HEK293 (cell line): ENCODE measurements around the gene LGALS8.

Source experiments
- GFI1B ChIP-seq: fragments of 450-650 bp; formaldehyde crosslinking; IDR thresholded peaks from 2 replicates; pipeline ENCODE4 v1.5.1; 2016; ENCODE audit warnings: missing biosample characterization, missing genetic modification characterization
- GLIS2 ChIP-seq: fragments of 450-650 bp; formaldehyde crosslinking; IDR thresholded peaks from 2 replicates; pipeline ENCODE4 v1.5.1; 2016; ENCODE audit warnings: missing biosample characterization, missing genetic modification characterization
- HOXA7 ChIP-seq: sonication (generic); formaldehyde crosslinking; IDR thresholded peaks from 2 replicates; pipeline ENCODE4 v1.8.1; 2022; ENCODE audit warnings: missing genetic modification reagents, borderline replicate concordance
- HOXD13 ChIP-seq: sonication (generic); formaldehyde crosslinking; IDR thresholded peaks from 2 replicates; pipeline ENCODE4 v1.8.0; 2022; ENCODE audit warnings: missing genetic modification reagents, borderline replicate concordance
- IKZF3 ChIP-seq: fragments of 450-650 bp; IDR thresholded peaks from 2 replicates; pipeline ENCODE4 v1.5.0; 2018; ENCODE audit warnings: missing biosample characterization, mild to moderate bottlenecking, missing genetic modification characterization, moderate library complexity
- KLF16 ChIP-seq: fragments of 450-650 bp; formaldehyde crosslinking; IDR thresholded peaks from 2 replicates; pipeline ENCODE4 v1.5.1; 2017; ENCODE audit warnings: missing biosample characterization, missing genetic modification characterization
- KLF9 ChIP-seq: fragments of 450-650 bp; formaldehyde crosslinking; IDR thresholded peaks from 2 replicates; pipeline ENCODE4 v1.5.1; 2016; ENCODE audit warnings: missing biosample characterization, missing genetic modification characterization, low read depth
- SP7 ChIP-seq: fragments of 450-650 bp; formaldehyde crosslinking; IDR thresholded peaks from 2 replicates; pipeline ENCODE4 v1.5.1; 2016; ENCODE audit warnings: missing biosample characterization, missing genetic modification characterization
- ZBTB17 ChIP-seq: fragments of 450-650 bp; formaldehyde crosslinking; IDR thresholded peaks from 2 replicates; pipeline ENCODE4 v1.5.1; 2016; ENCODE audit warnings: missing biosample characterization, missing genetic modification characterization
- ZBTB48 ChIP-seq: fragments of 450-650 bp; formaldehyde crosslinking; IDR thresholded peaks from 2 replicates; pipeline ENCODE4 v1.5.1; 2016; ENCODE audit warnings: missing biosample characterization, missing genetic modification characterization
- ZBTB7A ChIP-seq: fragments of 450-650 bp; formaldehyde crosslinking; IDR thresholded peaks from 2 replicates; pipeline ENCODE4 v1.5.1; 2016; ENCODE audit warnings: low read depth, missing biosample characterization, missing genetic modification characterization
- ZIC2 ChIP-seq: fragments of 450-650 bp; formaldehyde crosslinking; IDR thresholded peaks from 2 replicates; pipeline ENCODE4 v1.5.1; 2016; ENCODE audit warnings: missing biosample characterization, missing genetic modification characterization
- ZNF174 ChIP-seq: fragments of 450-650 bp; formaldehyde crosslinking; IDR thresholded peaks from 2 replicates; pipeline ENCODE4 v1.5.0; 2017; ENCODE audit warnings: missing biosample characterization, mild to moderate bottlenecking, missing genetic modification characterization
- ZNF223 ChIP-seq: fragments of 450-650 bp; formaldehyde crosslinking; IDR thresholded peaks from 2 replicates; pipeline ENCODE4 v1.5.1; 2016; ENCODE audit warnings: missing biosample characterization, missing genetic modification characterization
- ZNF23 ChIP-seq: fragments of 450-650 bp; formaldehyde crosslinking; IDR thresholded peaks from 2 replicates; pipeline ENCODE4 v1.5.1; 2016; ENCODE audit warnings: missing biosample characterization, missing genetic modification characterization, borderline replicate concordance
- ZNF292 ChIP-seq: fragments of 450-650 bp; formaldehyde crosslinking; IDR thresholded peaks from 2 replicates; pipeline ENCODE4 v1.5.1; 2016; ENCODE audit warnings: low read depth, missing biosample characterization, missing genetic modification characterization, borderline replicate concordance
- ZNF324 ChIP-seq: fragments of 450-650 bp; formaldehyde crosslinking; IDR thresholded peaks from 2 replicates; pipeline ENCODE4 v1.5.1; 2016; ENCODE audit warnings: missing biosample characterization, missing genetic modification characterization
- ZNF449 ChIP-seq: fragments of 450-650 bp; formaldehyde crosslinking; IDR thresholded peaks from 2 replicates; pipeline ENCODE4 v1.5.1; 2017; ENCODE audit warnings: missing biosample characterization, mild to moderate bottlenecking, missing genetic modification characterization, moderate library complexity
- ZNF555 ChIP-seq: fragments of 450-650 bp; formaldehyde crosslinking; conservative IDR thresholded peaks from 2 replicates; pipeline ENCODE4 v1.5.1; 2017; ENCODE audit warnings: missing biosample characterization, mild to moderate bottlenecking, missing genetic modification characterization, inconsistent platforms
- ZNF560 ChIP-seq: fragments of 450-650 bp; formaldehyde crosslinking; IDR thresholded peaks from 2 replicates; pipeline ENCODE4 v1.5.1; 2017; ENCODE audit warnings: missing biosample characterization, missing genetic modification characterization, borderline replicate concordance
- ZNF600 ChIP-seq: fragments of 450-650 bp; formaldehyde crosslinking; IDR thresholded peaks from 2 replicates; pipeline ENCODE4 v1.5.1; 2016; ENCODE audit warnings: missing biosample characterization, missing genetic modification characterization
- ZNF623 ChIP-seq: fragments of 450-650 bp; formaldehyde crosslinking; IDR thresholded peaks from 2 replicates; pipeline ENCODE4 v1.5.1; 2016; ENCODE audit warnings: missing biosample characterization, missing genetic modification characterization
- ZNF677 ChIP-seq: fragments of 450-650 bp; IDR thresholded peaks from 2 replicates; pipeline ENCODE4 v1.5.0; 2018; ENCODE audit warnings: missing biosample characterization, mild to moderate bottlenecking, missing genetic modification characterization, moderate library complexity
- ZNF707 ChIP-seq: fragments of 450-650 bp; formaldehyde crosslinking; IDR thresholded peaks from 2 replicates; pipeline ENCODE4 v1.5.1; 2016; ENCODE audit warnings: missing biosample characterization, missing genetic modification characterization
- ZNF777 ChIP-seq: fragments of 450-650 bp; formaldehyde crosslinking; IDR thresholded peaks from 2 replicates; pipeline ENCODE4 v1.5.1; 2017; ENCODE audit warnings: missing biosample characterization, missing genetic modification characterization, borderline replicate concordance
- ZNF830 ChIP-seq: fragments of 450-650 bp; IDR thresholded peaks from 2 replicates; pipeline ENCODE4 v1.5.0; 2018; ENCODE audit warnings: missing biosample characterization, missing genetic modification characterization, low read depth, mild to moderate bottlenecking, moderate library complexity
- ZNF843 ChIP-seq: fragments of 450-650 bp; formaldehyde crosslinking; IDR thresholded peaks from 2 replicates; pipeline ENCODE4 v1.5.1; 2016; ENCODE audit warnings: missing biosample characterization, missing genetic modification characterization
- ZSCAN4 ChIP-seq: fragments of 450-650 bp; formaldehyde crosslinking; IDR thresholded peaks from 2 replicates; pipeline ENCODE4 v1.5.1; 2017; ENCODE audit warnings: missing biosample characterization, missing genetic modification characterization
- TF ChIP-seq, protein P1 (sequence below): fragments of 450-650 bp; formaldehyde crosslinking; IDR thresholded peaks from 2 replicates; pipeline ENCODE4 v1.5.1; 2016; ENCODE audit warnings: missing biosample characterization, missing genetic modification characterization
- TF ChIP-seq, protein P2 (sequence below): fragments of 450-650 bp; formaldehyde crosslinking; IDR thresholded peaks from 2 replicates; pipeline ENCODE4 v1.5.0; 2017; ENCODE audit warnings: missing biosample characterization, missing genetic modification characterization, borderline replicate concordance
- TF ChIP-seq, protein P3 (sequence below): fragments of 450-650 bp; formaldehyde crosslinking; IDR thresholded peaks from 2 replicates; pipeline ENCODE4 v1.5.1; 2016; ENCODE audit warnings: missing biosample characterization, missing genetic modification characterization
- TF ChIP-seq, protein P4 (sequence below): fragments of 450-650 bp; formaldehyde crosslinking; IDR thresholded peaks from 2 replicates; pipeline ENCODE4 v1.5.1; 2016; ENCODE audit warnings: missing biosample characterization, missing genetic modification characterization

LGALS8 gene

GRCh38 chr1:236524142-236524894 is 536 bp downstream of the LGALS8 start (continued):
- TF ChIP-seq ZNF23 (tag by site-specific recombination) (no peak), ZNF623 (tag by site-specific recombination) (0 out of 2 replicates have a peak, but pooled peaks have one; percentile 26), ZNF324 (peak; percentile 60; the same call in 1 of the 2 replicates), ZBTB7A (tag by site-specific recombination) (no peak), ZNF707 (tag by site-specific recombination) (no peak), ZNF777 (tag by site-specific recombination) (no peak), ZNF600 (tag by site-specific recombination) (0 out of 2 replicates have a peak, but pooled peaks have one; percentile 3), GLIS2 (tag by site-specific recombination) (no peak), ZBTB48 (peak; percentile 95), IKZF3 (tag by site-specific recombination) (peak; percentile 85), HOXD13 (CRISPR knock-in tag) (no peak), GFI1B (tag by site-specific recombination) (peak; percentile 71; the same call in 1 of the 2 replicates), ZNF843 (tag by site-specific recombination) (0 out of 2 replicates have a peak, but pooled peaks have one; percentile 26), ZBTB17 (tag by site-specific recombination) (peak; percentile 90), SP7 (tag by site-specific recombination) (peak; percentile 81), ZNF560 (no peak), ZNF223 (tag by site-specific recombination) (no peak), ZNF292 (no peak), ZNF449 (tag by site-specific recombination) (no peak), ZNF677 (tag by site-specific recombination) (no peak), ZIC2 (tag by site-specific recombination) (no peak; the same call in 1 of the 2 replicates), HOXA7 (no peak), ZNF555 (no peak), ZNF830 (tag by site-specific recombination) (no peak), KLF16 (tag by site-specific recombination) (peak; percentile 42; the same call in 1 of the 2 replicates), ZNF174 (tag by site-specific recombination) (no peak), ZSCAN4 (tag by site-specific recombination) (no peak), KLF9 (no peak)
- TF ChIP-seq, protein P1, sequence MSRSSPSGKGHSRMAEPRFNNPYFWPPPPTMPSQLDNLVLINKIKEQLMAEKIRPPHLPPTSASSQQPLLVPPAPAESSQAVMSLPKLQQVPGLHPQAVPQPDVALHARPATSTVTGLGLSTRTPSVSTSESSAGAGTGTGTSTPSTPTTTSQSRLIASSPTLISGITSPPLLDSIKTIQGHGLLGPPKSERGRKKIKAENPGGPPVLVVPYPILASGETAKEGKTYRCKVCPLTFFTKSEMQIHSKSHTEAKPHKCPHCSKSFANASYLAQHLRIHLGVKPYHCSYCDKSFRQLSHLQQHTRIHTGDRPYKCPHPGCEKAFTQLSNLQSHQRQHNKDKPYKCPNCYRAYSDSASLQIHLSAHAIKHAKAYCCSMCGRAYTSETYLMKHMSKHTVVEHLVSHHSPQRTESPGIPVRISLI (tag by site-specific recombination): no peak
- TF ChIP-seq, protein P2, sequence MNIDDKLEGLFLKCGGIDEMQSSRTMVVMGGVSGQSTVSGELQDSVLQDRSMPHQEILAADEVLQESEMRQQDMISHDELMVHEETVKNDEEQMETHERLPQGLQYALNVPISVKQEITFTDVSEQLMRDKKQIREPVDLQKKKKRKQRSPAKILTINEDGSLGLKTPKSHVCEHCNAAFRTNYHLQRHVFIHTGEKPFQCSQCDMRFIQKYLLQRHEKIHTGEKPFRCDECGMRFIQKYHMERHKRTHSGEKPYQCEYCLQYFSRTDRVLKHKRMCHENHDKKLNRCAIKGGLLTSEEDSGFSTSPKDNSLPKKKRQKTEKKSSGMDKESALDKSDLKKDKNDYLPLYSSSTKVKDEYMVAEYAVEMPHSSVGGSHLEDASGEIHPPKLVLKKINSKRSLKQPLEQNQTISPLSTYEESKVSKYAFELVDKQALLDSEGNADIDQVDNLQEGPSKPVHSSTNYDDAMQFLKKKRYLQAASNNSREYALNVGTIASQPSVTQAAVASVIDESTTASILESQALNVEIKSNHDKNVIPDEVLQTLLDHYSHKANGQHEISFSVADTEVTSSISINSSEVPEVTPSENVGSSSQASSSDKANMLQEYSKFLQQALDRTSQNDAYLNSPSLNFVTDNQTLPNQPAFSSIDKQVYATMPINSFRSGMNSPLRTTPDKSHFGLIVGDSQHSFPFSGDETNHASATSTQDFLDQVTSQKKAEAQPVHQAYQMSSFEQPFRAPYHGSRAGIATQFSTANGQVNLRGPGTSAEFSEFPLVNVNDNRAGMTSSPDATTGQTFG (tag by site-specific recombination): no peak
- TF ChIP-seq, protein P3, sequence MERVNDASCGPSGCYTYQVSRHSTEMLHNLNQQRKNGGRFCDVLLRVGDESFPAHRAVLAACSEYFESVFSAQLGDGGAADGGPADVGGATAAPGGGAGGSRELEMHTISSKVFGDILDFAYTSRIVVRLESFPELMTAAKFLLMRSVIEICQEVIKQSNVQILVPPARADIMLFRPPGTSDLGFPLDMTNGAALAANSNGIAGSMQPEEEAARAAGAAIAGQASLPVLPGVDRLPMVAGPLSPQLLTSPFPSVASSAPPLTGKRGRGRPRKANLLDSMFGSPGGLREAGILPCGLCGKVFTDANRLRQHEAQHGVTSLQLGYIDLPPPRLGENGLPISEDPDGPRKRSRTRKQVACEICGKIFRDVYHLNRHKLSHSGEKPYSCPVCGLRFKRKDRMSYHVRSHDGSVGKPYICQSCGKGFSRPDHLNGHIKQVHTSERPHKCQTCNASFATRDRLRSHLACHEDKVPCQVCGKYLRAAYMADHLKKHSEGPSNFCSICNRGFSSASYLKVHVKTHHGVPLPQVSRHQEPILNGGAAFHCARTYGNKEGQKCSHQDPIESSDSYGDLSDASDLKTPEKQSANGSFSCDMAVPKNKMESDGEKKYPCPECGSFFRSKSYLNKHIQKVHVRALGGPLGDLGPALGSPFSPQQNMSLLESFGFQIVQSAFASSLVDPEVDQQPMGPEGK: peak; percentile 71
- TF ChIP-seq, protein P4, sequence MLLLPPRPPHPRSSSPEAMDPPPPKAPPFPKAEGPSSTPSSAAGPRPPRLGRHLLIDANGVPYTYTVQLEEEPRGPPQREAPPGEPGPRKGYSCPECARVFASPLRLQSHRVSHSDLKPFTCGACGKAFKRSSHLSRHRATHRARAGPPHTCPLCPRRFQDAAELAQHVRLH (tag by site-specific recombination): 0 out of 2 replicates have a peak, but pooled peaks have one; percentile 25
